IMR-90 (cell line): ENCODE results near the gene NIPBL. TPM values are rescaled to one million over a fixed set of nuclear protein-coding genes. Genes with fewer than 3 reads are reported as not detected.

Source experiments
- ATAC-seq: fragments of 200-7000 bp; cut with Tn5 transposase; 2 replicates; pipeline ENCODE4 v1.9.1; 2020; ENCODE audit warnings: low read depth, mild to moderate bottlenecking, moderate library complexity
- BruUV-seq: library from RNA; stranded (reverse); fragments of 400-500 nt; replicated peaks from 2 replicates; lab custom pipeline; 2021; lab: Mats Ljungman, UMichigan
- CTCF ChIA-PET: fragments of 300-600 bp; formaldehyde crosslinking; extraction: SDS; loops from one replicate; lab custom pipeline; 2021; ENCODE audit warnings: antibody characterized with exemption; lab: Yijun Ruan, JAX
- POLR2A ChIA-PET: fragments of 300-600 bp; sonication (Branson Sonifier 250); formaldehyde crosslinking; loops from one replicate; lab custom pipeline; 2022; ENCODE audit warnings: antibody characterized with exemption; ENCODE audit not compliant: unreplicated experiment; lab: Charles Lee
- DNase-seq: peaks from one replicate; pipeline ENCODE4 v3.0.0; 2013
- H2AFZ ChIP-seq: replicated peaks from 2 replicates; pipeline ENCODE3; 2013; ENCODE audit warnings: low read length, mild to moderate bottlenecking; ENCODE audit not compliant: poor library complexity
- H2AK5ac ChIP-seq: 2 replicates; pipeline ENCODE4 v1.6.1; 2013; ENCODE audit warnings: low read depth, low read length, inconsistent platforms
- H2AK9ac ChIP-seq: replicated peaks from 2 replicates; pipeline ENCODE3; 2013; ENCODE audit warnings: mild to moderate bottlenecking, low read depth, low read length, moderate library complexity; ENCODE audit not compliant: poor library complexity
- H2BK120ac ChIP-seq: 2 replicates; pipeline ENCODE4 v1.6.1; 2013; ENCODE audit warnings: low read depth, low read length, inconsistent platforms
- H2BK15ac ChIP-seq: 3 replicates; pipeline ENCODE4 v1.6.1; 2013; ENCODE audit warnings: low read depth, low read length, inconsistent platforms
- H2BK20ac ChIP-seq: 2 replicates; pipeline ENCODE4 v1.6.1; 2013; ENCODE audit warnings: low read depth, mild to moderate bottlenecking, inconsistent platforms, low read length, moderate library complexity
- H2BK5ac ChIP-seq: 2 replicates; pipeline ENCODE4 v1.6.1; 2013; ENCODE audit warnings: mild to moderate bottlenecking, low read depth, low read length, inconsistent platforms; ENCODE audit not compliant: poor library complexity, severe bottlenecking
- H3K14ac ChIP-seq: replicated peaks from 2 replicates; pipeline ENCODE4 v1.6.1; 2013; ENCODE audit warnings: low read depth, low read length, inconsistent platforms
- H3K18ac ChIP-seq: 2 replicates; pipeline ENCODE4 v1.6.1; 2013; ENCODE audit warnings: low read depth, low read length, control low read depth
- H3K23ac ChIP-seq: 2 replicates; pipeline ENCODE4 v1.6.1; 2013; ENCODE audit warnings: low read depth, low read length, inconsistent platforms
- H3K27ac ChIP-seq: 2 replicates; pipeline ENCODE4 v1.5.1; 2013; ENCODE audit warnings: mild to moderate bottlenecking, control low read depth, low read length; ENCODE audit not compliant: insufficient read depth
- H3K27me3 ChIP-seq: 2 replicates; pipeline ENCODE4 v1.6.1; 2013; ENCODE audit warnings: low read length; ENCODE audit not compliant: control insufficient read depth, insufficient read depth
- H3K36me3 ChIP-seq: 2 replicates; pipeline ENCODE4 v1.6.1; 2013; ENCODE audit warnings: low read length, mixed read lengths; ENCODE audit not compliant: control insufficient read depth, insufficient read depth
- H3K4ac ChIP-seq: 2 replicates; pipeline ENCODE4 v1.6.1; 2013; ENCODE audit warnings: low read depth, low read length, inconsistent platforms
- H3K4me1 ChIP-seq: 2 replicates; pipeline ENCODE4 v1.6.1; 2013; ENCODE audit warnings: low read length, mixed read lengths; ENCODE audit not compliant: control insufficient read depth, insufficient read depth
- H3K4me2 ChIP-seq: 2 replicates; pipeline ENCODE4 v1.6.1; 2013; ENCODE audit warnings: low read depth, mild to moderate bottlenecking, control low read depth, low read length, moderate library complexity
- H3K4me3 ChIP-seq: 2 replicates; pipeline ENCODE4 v1.5.1; 2013; ENCODE audit warnings: low read depth, mild to moderate bottlenecking, control low read depth, low read length, moderate library complexity; ENCODE audit not compliant: insufficient read depth
- H3K56ac ChIP-seq: 2 replicates; pipeline ENCODE4 v1.6.1; 2013; ENCODE audit warnings: low read length, inconsistent platforms; ENCODE audit not compliant: insufficient read depth; ENCODE audit errors: extremely low read depth
- H3K79me1 ChIP-seq, 2 experiments: 2 replicates each; pipeline ENCODE4 v1.6.1; 2013; ENCODE audit warnings: low read length in 2 of 2, inconsistent platforms in 1 of 2, low read depth in 1 of 2
- H3K9ac ChIP-seq: 2 replicates; pipeline ENCODE4 v1.6.1; 2013; ENCODE audit warnings: low read depth, low read length, control low read depth
- H3K9me1 ChIP-seq: 2 replicates; pipeline ENCODE4 v1.6.1; 2013; ENCODE audit warnings: low read length, inconsistent platforms; ENCODE audit not compliant: insufficient read depth
- H3K9me3 ChIP-seq: 2 replicates; pipeline ENCODE4 v1.6.1; 2013; ENCODE audit warnings: low read length; ENCODE audit not compliant: control insufficient read depth, insufficient read depth
- H4K20me1 ChIP-seq: 2 replicates; pipeline ENCODE4 v1.6.1; 2013; ENCODE audit warnings: low read length, inconsistent platforms; ENCODE audit not compliant: insufficient read depth
- H4K5ac ChIP-seq: 2 replicates; pipeline ENCODE4 v1.6.1; 2013; ENCODE audit warnings: mild to moderate bottlenecking, low read depth, low read length, control low read depth
- H4K8ac ChIP-seq, 2 experiments: 2 replicates each; pipeline ENCODE4 v1.6.1; 2013; ENCODE audit warnings: low read depth in 2 of 2, low read length in 2 of 2, control low read depth in 1 of 2, inconsistent platforms in 1 of 2
- H4K91ac ChIP-seq: 2 replicates; pipeline ENCODE4 v1.6.1; 2013; ENCODE audit warnings: low read depth, low read length, inconsistent platforms; ENCODE audit not compliant: insufficient read depth
- BHLHE40 ChIP-seq: fragments of 150-350 bp; IDR thresholded peaks from 2 replicates; pipeline ENCODE4 v1.6.1; 2016; ENCODE audit warnings: mild to moderate bottlenecking, low read depth, low read length
- CEBPB ChIP-seq: IDR thresholded peaks from 2 replicates; pipeline ENCODE4 v1.6.1; 2012; ENCODE audit warnings: low read depth, low read length, improper control_type of control experiment
- MAZ ChIP-seq: IDR thresholded peaks from 2 replicates; pipeline ENCODE4 v1.6.1; 2012; ENCODE audit warnings: low read depth, mild to moderate bottlenecking, low read length, improper control_type of control experiment, moderate library complexity, borderline replicate concordance
- MXI1 ChIP-seq: IDR thresholded peaks from 2 replicates; pipeline ENCODE4 v1.6.1; 2012; ENCODE audit warnings: low read depth, mild to moderate bottlenecking, low read length, moderate library complexity, borderline replicate concordance
- POLR2A ChIP-seq: IDR thresholded peaks from 2 replicates; pipeline ENCODE4 v1.6.1; 2012; ENCODE audit warnings: mild to moderate bottlenecking, low read depth, low read length
- RCOR1 ChIP-seq: IDR thresholded peaks from 2 replicates; pipeline ENCODE4 v1.6.1; 2012; ENCODE audit warnings: mild to moderate bottlenecking, low read length, improper control_type of control experiment; ENCODE audit not compliant: insufficient replicate concordance
- SMC3 ChIP-seq: fragments of 150-350 bp; IDR thresholded peaks from 2 replicates; pipeline ENCODE4 v1.6.1; 2016; ENCODE audit warnings: low read depth, mild to moderate bottlenecking, antibody characterized with exemption, low read length, moderate library complexity
- WGBS, 2 experiments: methylation state at CpG; one replicate each; pipeline versions ENCODE4 v1.1.5 to v1.1.7; 2013; ENCODE audit warnings: missing lambda C conversion rate in 2 of 2; ENCODE audit not compliant: insufficient read length in 1 of 2; ENCODE audit errors: extremely low coverage in 2 of 2; 5-methylcytosine and 5-hydroxymethylcytosine counted together
- dilution Hi-C: fragments of 300-500 bp; cut with HindIII; formaldehyde crosslinking; loops from one replicate; pipeline ENCODE4 v1.14.3; 2018; ENCODE audit warnings: low sequenced_read_pairs; ENCODE audit not compliant: unreplicated experiment
- in situ Hi-C: fragments of 300-500 bp; cut with MboI; formaldehyde crosslinking; loops from 3 replicates; pipeline ENCODE4 v1.14.3; 2019; ENCODE audit warnings: low sequenced_read_pairs, inconsistent platforms, mixed read lengths
- intact Hi-C: fragments of 100-400 bp; cut with micrococcal nuclease; formaldehyde crosslinking; loops from 2 replicates; pipeline ENCODE4 v1.10.0; 2022
- polyA plus RNA-seq, 3 experiments: library from polyadenylated mRNA; depleted of rRNA; stranded (reverse); fragments of >200 nt; gene quantifications; 2 replicates each; pipeline ENCODE4 v1.2.3, GENCODE V29; 2012; ENCODE audit warnings: low replicate concordance in 1 of 3
- total RNA-seq: library from RNA; depleted of rRNA; stranded (reverse); fragments of >200 nt; gene quantifications from 2 replicates; pipeline ENCODE4 v1.2.3, GENCODE V29; 2012
- TF ChIP-seq, protein P1 (sequence below): fragments of 150-350 bp; IDR thresholded peaks from 2 replicates; pipeline ENCODE4 v1.6.1; 2016; ENCODE audit warnings: low read depth, mild to moderate bottlenecking, low read length, moderate library complexity, borderline replicate concordance
- TF ChIP-seq, protein P2 (sequence below): fragments of 150-350 bp; IDR thresholded peaks from 2 replicates; pipeline ENCODE4 v1.6.1; 2017; ENCODE audit warnings: mild to moderate bottlenecking, antibody characterized with exemption, low read length, low read depth

Gene NIPBL
- total and polyA plus RNA-seq, 2 of the 4 experiments (the other 2 are of a cell fraction) = 8.4 to 46.4 TPM

DNA sequence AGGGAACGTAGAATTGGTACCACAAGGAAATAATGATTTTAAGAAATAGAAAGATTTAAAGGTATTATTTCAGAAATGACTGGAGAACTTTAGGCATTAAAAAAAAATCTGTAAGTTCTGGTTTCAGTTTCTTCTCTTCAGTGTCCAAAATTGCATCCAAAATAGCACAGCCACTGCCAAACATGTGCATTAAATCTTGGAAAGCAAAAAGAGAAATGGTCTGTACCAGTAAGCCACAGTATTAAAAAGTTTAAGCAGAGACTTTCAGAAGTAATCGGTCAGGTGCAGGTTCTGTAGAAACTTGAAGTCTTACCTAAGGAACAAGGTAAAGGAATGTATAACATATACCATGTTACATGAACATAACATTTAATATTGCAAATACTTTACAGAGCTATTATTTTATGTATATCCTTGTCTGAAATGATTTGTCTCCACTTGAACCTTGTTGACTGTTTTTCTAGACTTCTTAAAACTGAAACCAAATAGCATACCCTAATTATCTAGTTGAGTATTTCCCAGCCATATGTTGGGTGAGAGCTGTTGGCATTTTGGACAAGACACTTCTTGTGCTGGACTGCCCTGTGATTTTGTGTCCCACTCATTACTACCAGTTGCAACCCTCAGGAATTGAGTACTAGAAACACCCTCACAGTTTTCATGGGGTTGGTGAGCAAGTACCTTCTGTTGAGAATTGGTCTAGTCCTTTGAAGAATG lies 32.1 kb downstream of the NIPBL start:
- intact Hi-C loops (no loop called here), dilution Hi-C loops (no loop called here), in situ Hi-C loops (no loop called here)
- H3K23ac ChIP-seq = 0 out of 2 replicates have a peak overlapping the region, but pooled peaks have one; percentile 34
- H2BK20ac ChIP-seq = no peak overlapping the region
- no peaks in the 10 kb centered on the region for H3K36me3 ChIP-seq
- no peaks in the 10 kb centered on the region for H3K27me3 ChIP-seq
- no peak overlapping the region for H3K4me3 ChIP-seq
- peaks cover 4% of the 10 kb centered on the region for H3K9me1 ChIP-seq
- 0 out of 2 replicates have a peak overlapping the region, but pooled peaks have one; percentile 63 for H3K14ac ChIP-seq
- POLR2A ChIA-PET = no interaction called here
- no peak overlapping the region for H3K4ac ChIP-seq
- H2BK120ac ChIP-seq = no peak overlapping the region
- no peak for DNase-seq
- no peak overlapping the region for H3K18ac ChIP-seq
- no peak for ATAC-seq
- no peaks in the 10 kb centered on the region for H3K9me3 ChIP-seq
- TF ChIP-seq MAZ (no peak), CEBPB (no peak), BHLHE40 (no peak), SMC3 (no peak), RCOR1 (no peak), MXI1 (no peak), POLR2A (no peak)
- TF ChIP-seq, protein P1, sequence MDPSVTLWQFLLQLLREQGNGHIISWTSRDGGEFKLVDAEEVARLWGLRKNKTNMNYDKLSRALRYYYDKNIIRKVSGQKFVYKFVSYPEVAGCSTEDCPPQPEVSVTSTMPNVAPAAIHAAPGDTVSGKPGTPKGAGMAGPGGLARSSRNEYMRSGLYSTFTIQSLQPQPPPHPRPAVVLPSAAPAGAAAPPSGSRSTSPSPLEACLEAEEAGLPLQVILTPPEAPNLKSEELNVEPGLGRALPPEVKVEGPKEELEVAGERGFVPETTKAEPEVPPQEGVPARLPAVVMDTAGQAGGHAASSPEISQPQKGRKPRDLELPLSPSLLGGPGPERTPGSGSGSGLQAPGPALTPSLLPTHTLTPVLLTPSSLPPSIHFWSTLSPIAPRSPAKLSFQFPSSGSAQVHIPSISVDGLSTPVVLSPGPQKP = no peak
- TF ChIP-seq, protein P2, sequence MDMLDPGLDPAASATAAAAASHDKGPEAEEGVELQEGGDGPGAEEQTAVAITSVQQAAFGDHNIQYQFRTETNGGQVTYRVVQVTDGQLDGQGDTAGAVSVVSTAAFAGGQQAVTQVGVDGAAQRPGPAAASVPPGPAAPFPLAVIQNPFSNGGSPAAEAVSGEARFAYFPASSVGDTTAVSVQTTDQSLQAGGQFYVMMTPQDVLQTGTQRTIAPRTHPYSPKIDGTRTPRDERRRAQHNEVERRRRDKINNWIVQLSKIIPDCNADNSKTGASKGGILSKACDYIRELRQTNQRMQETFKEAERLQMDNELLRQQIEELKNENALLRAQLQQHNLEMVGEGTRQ = no peak
- BruUV-seq = no TSS peak
- no peak overlapping the region for H2BK15ac ChIP-seq
- H4K8ac ChIP-seq = no peak overlapping the region
- peaks cover 68% of the 10 kb centered on the region for H4K20me1 ChIP-seq
- CTCF ChIA-PET = no interaction called here
- H3K79me1 ChIP-seq = peaks cover 8 to 45% of the 10 kb centered on the region in 2 experiments
- H2AFZ ChIP-seq = no peak overlapping the region
- H4K5ac ChIP-seq = no peak overlapping the region
- H3K4me1 ChIP-seq = peaks cover 5% of the 10 kb centered on the region; the same call in 1 of the 2 replicates
- H2BK5ac ChIP-seq = no peak overlapping the region
- no peak overlapping the region for H4K91ac ChIP-seq
- H3K4me2 ChIP-seq = no peak overlapping the region
- no CpG with 5 or more reads among the region's 2 CpGs for WGBS, 2 experiments
- H3K27ac ChIP-seq = no peak overlapping the region
- no peak overlapping the region for H2AK9ac ChIP-seq
- H3K56ac ChIP-seq = no peak overlapping the region
- H2AK5ac ChIP-seq = no peak overlapping the region
- H3K9ac ChIP-seq = no peak overlapping the region
